ENCODE results near the gene PKLR.
"Not testable (repeated sequence)": the region's sequence is repeated elsewhere in the genome, so short reads cannot be mapped to it uniquely, and the experiment has no call there.

The PKLR gene

GRCh38 chr1:155316922-155317321 lies 15.7 kb upstream of the PKLR start:
- no peak for DNase-seq

- no peak for DNase-seq
Measured at GRCh38 chr1:155313261-155313660, 12.0 kb upstream of the PKLR start.

GRCh38 chr1:155309423-155310021 lies 8.3 kb upstream of the PKLR start:
- no peak for DNase-seq

GRCh38 chr1:155308493-155309422 lies 7.5 kb upstream of the PKLR start, which contains the start of gene FDPS:
Gene FDPS, plus strand, starts transcription at chr1:155308866. Its CDS starts 924 bp downstream, at chr1:155309790.
- peak; percentile 100 for DNase-seq

GRCh38 chr1:155307247-155307740 lies 6.1 kb upstream of the PKLR start:
- DNase-seq = peak; percentile 21

GRCh38 chr1:155305881-155306391 lies 4.7 kb upstream of the PKLR start:
- no peak for DNase-seq

- DNase-seq = no peak
Measured at GRCh38 chr1:155304558-155305063, 3.4 kb upstream of the PKLR start.

GRCh38 chr1:155300553-155301329 lies 497 bp downstream of the PKLR start:
- no peak for DNase-seq

GRCh38 chr1:155300024-155300423 lies 1.2 kb downstream of the PKLR start:
- DNase-seq = no peak

GRCh38 chr1:155297384-155297783 lies 3.9 kb downstream of the PKLR start:
- DNase-seq = no peak

GRCh38 chr1:155296661-155297060 lies 4.6 kb downstream of the PKLR start:
- no peak for DNase-seq

GRCh38 chr1:155295942-155296267 lies 5.3 kb downstream of the PKLR start:
- no peak for DNase-seq

- no peak for DNase-seq
Measured at GRCh38 chr1:155295183-155295941, 5.9 kb downstream of the PKLR start.

- DNase-seq = no peak
Measured at GRCh38 chr1:155294520-155295182, 6.6 kb downstream of the PKLR start.

- no peak for DNase-seq
Measured at GRCh38 chr1:155293086-155293749, 8.0 kb downstream of the PKLR start.

- DNase-seq = not testable (repeated sequence)
Measured at GRCh38 chr1:155291006-155291405, 10.2 kb downstream of the PKLR start.

GRCh38 chr1:155287987-155288543 lies 13.2 kb downstream of the PKLR start:
- no peak for DNase-seq

GRCh38 chr1:155286544-155286943 lies 14.7 kb downstream of the PKLR start:
- DNase-seq = no peak

GRCh38 chr1:155285631-155286044 lies 15.6 kb downstream of the PKLR start:
- no peak for DNase-seq

- no peak for DNase-seq
Measured at GRCh38 chr1:155285063-155285462, 16.2 kb downstream of the PKLR start.

GRCh38 chr1:155284476-155284875 lies 16.8 kb downstream of the PKLR start:
- DNase-seq = no peak

Measured in DMS153 (cell line).